ENCODE data around the gene PPP4R1. TPM values are rescaled to one million over a fixed set of nuclear protein-coding genes. Genes with fewer than 3 reads are reported as not detected.

Gene PPP4R1
- total RNA-seq, 1 donor from 2014 or later: 131 TPM

- Mint-ChIP-seq H3K4me1 (ENCODE audit: unreplicated experiment) (peaks cover 49% of the 10 kb centered on the region), H3K27ac (ENCODE audit: unreplicated experiment) (peak overlapping the region; percentile 91), H3K4me3 (ENCODE audit: unreplicated experiment) (no peak overlapping the region), H3K9me3 (ENCODE audit: unreplicated experiment) (no peaks in the 10 kb centered on the region), H3K36me3 (ENCODE audit: unreplicated experiment) (peaks cover under 1% of the 10 kb centered on the region), H3K27me3 (ENCODE audit: unreplicated experiment) (no peaks in the 10 kb centered on the region)
- TF ChIP-seq, protein P1, sequence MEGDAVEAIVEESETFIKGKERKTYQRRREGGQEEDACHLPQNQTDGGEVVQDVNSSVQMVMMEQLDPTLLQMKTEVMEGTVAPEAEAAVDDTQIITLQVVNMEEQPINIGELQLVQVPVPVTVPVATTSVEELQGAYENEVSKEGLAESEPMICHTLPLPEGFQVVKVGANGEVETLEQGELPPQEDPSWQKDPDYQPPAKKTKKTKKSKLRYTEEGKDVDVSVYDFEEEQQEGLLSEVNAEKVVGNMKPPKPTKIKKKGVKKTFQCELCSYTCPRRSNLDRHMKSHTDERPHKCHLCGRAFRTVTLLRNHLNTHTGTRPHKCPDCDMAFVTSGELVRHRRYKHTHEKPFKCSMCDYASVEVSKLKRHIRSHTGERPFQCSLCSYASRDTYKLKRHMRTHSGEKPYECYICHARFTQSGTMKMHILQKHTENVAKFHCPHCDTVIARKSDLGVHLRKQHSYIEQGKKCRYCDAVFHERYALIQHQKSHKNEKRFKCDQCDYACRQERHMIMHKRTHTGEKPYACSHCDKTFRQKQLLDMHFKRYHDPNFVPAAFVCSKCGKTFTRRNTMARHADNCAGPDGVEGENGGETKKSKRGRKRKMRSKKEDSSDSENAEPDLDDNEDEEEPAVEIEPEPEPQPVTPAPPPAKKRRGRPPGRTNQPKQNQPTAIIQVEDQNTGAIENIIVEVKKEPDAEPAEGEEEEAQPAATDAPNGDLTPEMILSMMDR (IDR thresholded peaks at IDR 0.05): no peak
- DNase-seq (ENCODE audit: extremely low spot score, unreplicated experiment): no peak
Measured at GRCh38 chr18:9617006-9617542, 2.7 kb upstream of the PPP4R1 start.

DNA sequence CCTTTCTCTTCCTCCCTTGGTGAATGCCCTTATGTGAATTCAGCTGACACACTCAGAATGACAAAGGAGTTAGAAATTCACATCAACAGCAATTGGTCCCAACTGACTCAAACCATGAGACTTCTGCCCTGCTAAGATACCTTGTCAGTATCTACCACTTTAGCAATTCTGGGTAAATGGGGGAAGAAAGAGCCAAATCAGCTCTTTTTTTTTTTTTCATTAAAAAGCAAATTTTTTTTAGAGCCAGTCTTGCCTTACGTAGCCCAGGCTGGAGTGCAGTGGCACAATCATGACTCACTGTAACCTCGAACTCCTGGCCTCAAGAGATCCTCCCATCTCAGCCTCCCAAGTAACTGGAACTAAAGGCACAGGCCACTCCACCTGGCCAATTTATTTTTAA lies 1.7 kb upstream of the PPP4R1 start:
- H3K9me3 Mint-ChIP-seq (ENCODE audit: unreplicated experiment): no peaks in the 10 kb centered on the region
- no peak for DNase-seq (ENCODE audit: extremely low spot score, unreplicated experiment)
- TF ChIP-seq, protein P1 (IDR thresholded peaks at IDR 0.05): no peak
- H3K27ac Mint-ChIP-seq (ENCODE audit: unreplicated experiment): peak overlapping the region; percentile 91
- peaks cover 55% of the 10 kb centered on the region for H3K4me1 Mint-ChIP-seq (ENCODE audit: unreplicated experiment)
- no peak overlapping the region for H3K4me3 Mint-ChIP-seq (ENCODE audit: unreplicated experiment)
- no peaks in the 10 kb centered on the region for H3K27me3 Mint-ChIP-seq (ENCODE audit: unreplicated experiment)
- peaks cover 8% of the 10 kb centered on the region for H3K36me3 Mint-ChIP-seq (ENCODE audit: unreplicated experiment)

DNA sequence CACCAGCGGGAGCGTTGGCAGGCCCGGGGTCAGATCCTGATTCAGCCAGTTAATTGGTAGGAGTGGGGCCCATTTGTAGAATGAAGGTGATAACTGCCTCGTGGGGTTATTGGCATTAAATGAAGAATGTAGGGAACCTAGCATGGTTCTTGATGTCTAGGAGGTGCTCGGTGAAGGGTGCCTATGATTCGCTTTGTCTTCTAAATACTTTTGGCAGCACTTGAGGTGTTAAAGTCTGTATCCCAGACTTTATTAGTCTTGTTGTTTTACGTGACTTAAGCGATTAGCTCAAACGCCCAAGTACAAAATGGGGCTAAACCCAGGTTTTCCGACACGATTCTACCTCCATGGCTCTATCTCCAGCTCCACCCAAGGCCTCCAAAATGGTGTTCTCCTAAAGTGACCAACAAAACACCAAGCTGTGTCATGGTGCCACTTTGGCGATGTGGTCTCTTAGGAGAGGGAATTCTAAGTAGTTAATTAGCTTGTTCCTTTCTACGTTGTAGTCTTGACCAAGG lies 980 bp upstream of the PPP4R1 start:
- Mint-ChIP-seq H3K4me3 (ENCODE audit: unreplicated experiment) (peak overlapping the region; percentile 71), H3K4me1 (ENCODE audit: unreplicated experiment) (peaks cover 61% of the 10 kb centered on the region), H3K27me3 (ENCODE audit: unreplicated experiment) (no peaks in the 10 kb centered on the region), H3K9me3 (ENCODE audit: unreplicated experiment) (no peaks in the 10 kb centered on the region), H3K27ac (ENCODE audit: unreplicated experiment) (peak overlapping the region; percentile 91), H3K36me3 (ENCODE audit: unreplicated experiment) (peaks cover 11% of the 10 kb centered on the region)
- no peak for DNase-seq (ENCODE audit: extremely low spot score, unreplicated experiment)
- TF ChIP-seq, protein P1 (IDR thresholded peaks at IDR 0.05): no peak

DNA sequence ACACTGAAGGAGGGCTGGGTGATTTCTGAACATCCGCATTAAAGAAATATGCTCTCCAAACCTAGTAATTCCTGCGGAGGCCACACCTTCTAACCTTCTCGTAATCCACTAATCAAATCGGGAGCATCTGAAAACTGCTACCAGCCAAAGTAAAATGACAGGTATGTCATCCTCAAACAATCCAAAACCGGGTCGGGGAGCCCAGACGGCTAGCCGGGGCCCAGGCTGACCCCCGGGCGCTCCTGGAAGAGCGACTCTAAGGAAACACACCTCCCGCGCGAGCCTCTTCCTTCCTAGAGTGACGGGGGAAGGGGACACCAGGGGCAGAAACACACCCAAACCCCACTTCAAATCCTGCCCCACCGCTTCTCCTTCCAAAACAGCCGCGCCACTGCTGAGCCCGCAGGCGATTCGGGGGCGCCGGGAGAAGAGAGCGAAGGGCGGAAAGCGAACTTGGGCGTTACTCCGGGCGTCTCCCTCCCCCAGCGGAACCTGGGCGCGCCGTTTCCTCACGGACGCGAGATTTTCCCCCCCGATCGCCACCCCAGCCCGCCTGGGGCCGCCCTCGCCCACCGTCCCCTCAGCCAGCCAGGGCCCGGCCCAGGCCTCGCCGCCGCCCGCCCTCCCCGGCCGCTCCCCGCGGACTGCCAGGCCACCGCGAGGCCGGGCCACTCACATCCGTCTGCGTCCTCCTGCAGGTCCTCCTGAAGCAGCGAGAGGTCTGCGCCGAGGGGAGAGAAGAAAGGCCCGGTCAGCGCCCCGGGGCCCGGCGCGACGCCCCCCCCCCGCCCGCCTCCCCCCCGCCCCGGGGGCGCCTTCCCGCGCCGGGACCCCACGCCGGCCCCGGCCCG lies 584 bp downstream of the PPP4R1 start:
- Mint-ChIP-seq H3K27ac (ENCODE audit: unreplicated experiment) (peak overlapping the region; percentile 95), H3K9me3 (ENCODE audit: unreplicated experiment) (no peaks in the 10 kb centered on the region), H3K4me1 (ENCODE audit: unreplicated experiment) (peaks cover 62% of the 10 kb centered on the region), H3K36me3 (ENCODE audit: unreplicated experiment) (peaks cover 11% of the 10 kb centered on the region), H3K27me3 (ENCODE audit: unreplicated experiment) (no peaks in the 10 kb centered on the region), H3K4me3 (ENCODE audit: unreplicated experiment) (peak overlapping the region; percentile 93)
- TF ChIP-seq, protein P1 (IDR thresholded peaks at IDR 0.05): peak; percentile 27
- DNase-seq (ENCODE audit: extremely low spot score, unreplicated experiment): peak; percentile 89

DNA sequence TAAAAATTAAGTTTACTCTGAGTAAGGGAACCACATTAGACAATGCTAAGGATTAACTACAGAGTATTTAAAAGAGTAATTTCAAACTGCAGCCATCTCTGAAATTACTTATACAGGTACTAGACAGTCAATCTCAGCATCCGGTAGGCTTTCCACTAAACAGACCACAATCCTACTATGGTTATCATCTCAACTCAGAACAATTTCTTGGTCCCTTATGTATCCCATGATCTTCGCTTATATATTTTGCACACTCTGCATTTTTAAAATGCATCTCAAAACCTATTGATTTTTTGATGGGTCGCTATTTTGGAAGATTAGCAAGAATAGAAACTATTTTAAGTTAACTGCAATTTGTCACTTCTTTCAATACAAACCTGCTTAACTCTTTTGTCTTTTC lies 1.4 kb downstream of the PPP4R1 start:
- H3K9me3 Mint-ChIP-seq (ENCODE audit: unreplicated experiment): no peaks in the 10 kb centered on the region

More for the DNA sequence above, 1.4 kb downstream of the PPP4R1 start:
- Mint-ChIP-seq H3K4me1 (ENCODE audit: unreplicated experiment) (peaks cover 68% of the 10 kb centered on the region), H3K27me3 (ENCODE audit: unreplicated experiment) (no peaks in the 10 kb centered on the region), H3K36me3 (ENCODE audit: unreplicated experiment) (peaks cover 12% of the 10 kb centered on the region), H3K4me3 (ENCODE audit: unreplicated experiment) (peak overlapping the region; percentile 93), H3K27ac (ENCODE audit: unreplicated experiment) (peak overlapping the region; percentile 95)
- DNase-seq (ENCODE audit: extremely low spot score, unreplicated experiment): no peak
- TF ChIP-seq, protein P1 (IDR thresholded peaks at IDR 0.05): no peak

All from osteocyte (in vitro differentiated cells).